HCT116 (cell line): ENCODE results near the gene LRRC74A. TPM values are rescaled to one million over a fixed set of nuclear protein-coding genes. Genes with fewer than 3 reads are reported as not detected.

Experiments used
- ATAC-seq: fragments of 200-7000 bp; cut with Tn5 transposase; 2 replicates; pipeline ENCODE4 v1.9.1; 2020; ENCODE audit warnings: mild to moderate bottlenecking, moderate library complexity
- BruUV-seq: library from RNA; stranded (reverse); fragments of 400-500 nt; replicated peaks from 2 replicates; lab custom pipeline; 2021; lab: Mats Ljungman, UMichigan
- CTCF ChIA-PET: fragments of 300-600 bp; sonication (Branson Sonifier 250); formaldehyde crosslinking; loops from one replicate; lab custom pipeline; 2021; ENCODE audit warnings: antibody characterized with exemption; lab: Charles Lee
- POLR2A ChIA-PET: fragments of 300-600, 350-600 bp; sonication (Branson Sonifier 250); formaldehyde crosslinking; loops from one replicate; lab custom pipeline; 2021; ENCODE audit warnings: antibody characterized with exemption; lab: Charles Lee
- RAD21 ChIA-PET, 2 experiments: fragments of 300-600 bp; sonication (Branson Sonifier 250); formaldehyde crosslinking; loops; one replicate each; lab custom pipeline; 2023; ENCODE audit warnings: low total read pairs in 2 of 2; ENCODE audit not compliant: uncharacterized antibody in 2 of 2, unreplicated experiment in 2 of 2, low non-redundant PET in 1 of 2; lab: Charles Lee
- DNase-seq: peaks from one replicate; pipeline ENCODE4 v3.0.0-alpha.2; 2010; ENCODE audit warnings: low read depth, low spot score
- H2AFZ ChIP-seq: fragments of 200-600 bp; shearing (Covaris generic), sonication (generic); 2 replicates; pipeline ENCODE4 v1.6.1; 2017; ENCODE audit warnings: low read depth, mixed run types, mixed read lengths, antibody characterized with exemption, low read length; ENCODE audit not compliant: poor library complexity, severe bottlenecking
- H3K27ac ChIP-seq: 2 replicates; pipeline ENCODE4 v1.5.1; 2012; ENCODE audit warnings: low read depth, low read length
- H3K27me3 ChIP-seq: fragments of 200-600 bp; sonication (generic); 2 replicates; pipeline ENCODE4 v1.6.1; 2016; ENCODE audit warnings: mixed run types, low read length, mixed read lengths; ENCODE audit not compliant: insufficient read depth
- H3K36me3 ChIP-seq, 2 experiments: fragments of 200-500 bp in 1 of 2; fragments of 200-600 bp in 1 of 2; sonication (Bioruptor generic) in 1 of 2; sonication (generic) in 1 of 2; 2 replicates each; pipeline versions ENCODE4 v1.5.1 to v1.6.1; 2014 to 2016; ENCODE audit warnings: low read length in 2 of 2, inconsistent platforms in 1 of 2, mixed read lengths in 1 of 2, mixed run types in 1 of 2; ENCODE audit not compliant: insufficient read depth in 2 of 2, control insufficient read depth in 1 of 2
- H3K4me1 ChIP-seq, 2 experiments: fragments of 200-600 bp in 1 of 2; sonication (generic) in 1 of 2; 2 replicates each; pipeline versions ENCODE4 v1.5.1 to v1.6.1; 2012 to 2017; ENCODE audit warnings: low read length in 2 of 2, inconsistent platforms in 1 of 2, mild to moderate bottlenecking in 1 of 2, mixed read lengths in 1 of 2, mixed run types in 1 of 2, moderate library complexity in 1 of 2; ENCODE audit not compliant: insufficient read depth in 2 of 2, control insufficient read depth in 1 of 2
- H3K4me2 ChIP-seq: fragments of 200-600 bp; sonication (generic); 2 replicates; pipeline ENCODE4 v1.6.1; 2017; ENCODE audit warnings: mixed run types, low read length, mixed read lengths
- H3K4me3 ChIP-seq, 2 experiments: fragments of 200-600 bp in 1 of 2; sonication (generic) in 1 of 2; replicated peaks in 1 of 2; 2 replicates each; pipeline ENCODE4 v1.5.1; 2011 to 2016; ENCODE audit warnings: low read length in 2 of 2, control low read depth in 1 of 2, low read depth in 1 of 2, mild to moderate bottlenecking in 1 of 2, mixed read lengths in 1 of 2, mixed run types in 1 of 2
- H3K79me2 ChIP-seq: fragments of 200-600 bp; sonication (generic); 2 replicates; pipeline ENCODE4 v1.6.1; 2017; ENCODE audit warnings: mild to moderate bottlenecking, mixed run types, low read length, moderate library complexity, mixed read lengths; ENCODE audit not compliant: insufficient read depth
- H3K9ac ChIP-seq: fragments of 200-600 bp; sonication (generic); 2 replicates; pipeline ENCODE4 v1.6.1; 2016; ENCODE audit warnings: low read length, mixed read lengths
- H3K9me2 ChIP-seq: fragments of 200-600 bp; sonication (generic), shearing (Covaris generic); 2 replicates; pipeline ENCODE4 v1.6.1; 2017; ENCODE audit warnings: mixed run types, mild to moderate bottlenecking, moderate library complexity; ENCODE audit not compliant: insufficient read depth
- H3K9me3 ChIP-seq, 2 experiments: fragments of 200-500 bp in 1 of 2; fragments of 200-600 bp in 1 of 2; sonication (Bioruptor generic) in 1 of 2; sonication (generic) in 1 of 2; 2 replicates each; pipeline ENCODE4 v1.6.1; 2014 to 2017; ENCODE audit warnings: low read length in 2 of 2, mixed read lengths in 2 of 2, inconsistent platforms in 1 of 2, low read depth in 1 of 2, mild to moderate bottlenecking in 1 of 2, mixed run types in 1 of 2, moderate library complexity in 1 of 2; ENCODE audit not compliant: control insufficient read depth in 1 of 2, insufficient read depth in 1 of 2
- H4K20me1 ChIP-seq: fragments of 200-600 bp; sonication (generic), shearing (Covaris generic); 2 replicates; pipeline ENCODE4 v1.6.1; 2017; ENCODE audit warnings: mixed run types, mild to moderate bottlenecking, moderate library complexity; ENCODE audit not compliant: insufficient read depth
- CBX3 ChIP-seq: IDR thresholded peaks from 2 replicates; pipeline ENCODE4 v1.6.1; 2012; ENCODE audit warnings: low read depth
- CEBPB ChIP-seq: IDR thresholded peaks from 2 replicates; pipeline ENCODE4 v1.6.1; 2012; ENCODE audit warnings: low read depth
- EGR1 ChIP-seq: IDR thresholded peaks from 2 replicates; pipeline ENCODE4 v1.6.1; 2012; ENCODE audit warnings: low read depth
- ELF1 ChIP-seq: IDR thresholded peaks from 2 replicates; pipeline ENCODE4 v1.6.1; 2012; ENCODE audit warnings: low read depth, borderline replicate concordance
- EZH2phosphoT487 ChIP-seq: fragments of 200-600 bp; IDR thresholded peaks from 2 replicates; pipeline ENCODE4 v1.6.1; 2018; ENCODE audit warnings: antibody characterized with exemption, borderline replicate concordance
- FOSL1 ChIP-seq: IDR thresholded peaks from 2 replicates; pipeline ENCODE4 v1.6.1; 2012; ENCODE audit warnings: low read depth
- JUND ChIP-seq: IDR thresholded peaks from 2 replicates; pipeline ENCODE4 v1.6.1; 2012
- POLR2A ChIP-seq: IDR thresholded peaks from 2 replicates; pipeline ENCODE4 v1.7.0; 2011; ENCODE audit warnings: borderline replicate concordance; ENCODE audit not compliant: insufficient read depth, insufficient read length; ENCODE audit errors: extremely low read depth
- POLR2AphosphoS5 ChIP-seq: IDR thresholded peaks from 2 replicates; pipeline ENCODE4 v1.6.1; 2011; ENCODE audit warnings: mild to moderate bottlenecking, low read depth, low read length, moderate library complexity
- RAD21 ChIP-seq: IDR thresholded peaks from 2 replicates; pipeline ENCODE4 v1.6.1; 2012; ENCODE audit warnings: low read depth, mild to moderate bottlenecking
- SIN3A ChIP-seq: IDR thresholded peaks from 2 replicates; pipeline ENCODE4 v1.6.1; 2012; ENCODE audit warnings: low read depth
- SRF ChIP-seq: IDR thresholded peaks from 2 replicates; pipeline ENCODE4 v1.6.1; 2012; ENCODE audit warnings: low read depth
- TCF7L2 ChIP-seq: IDR thresholded peaks from 2 replicates; pipeline ENCODE4 v1.7.0; 2011; ENCODE audit warnings: borderline replicate concordance, inconsistent platforms; ENCODE audit not compliant: insufficient read depth, insufficient read length; ENCODE audit errors: extremely low read depth
- YY1 ChIP-seq: IDR thresholded peaks from 2 replicates; pipeline ENCODE4 v1.6.1; 2011; ENCODE audit warnings: low read length, low read depth, moderate library complexity, mild to moderate bottlenecking; ENCODE audit not compliant: insufficient replicate concordance; ENCODE audit errors: extremely low read depth
- ZFX ChIP-seq: fragments of 450-650 bp; IDR thresholded peaks from 2 replicates; pipeline ENCODE4 v1.6.1; 2017
- ZNF274 ChIP-seq: fragments of 200-500 bp; sonication (Bioruptor generic); IDR thresholded peaks from 2 replicates; pipeline ENCODE4 v1.6.1; 2014; ENCODE audit warnings: mild to moderate bottlenecking, low read depth, low read length, inconsistent platforms
- intact Hi-C: fragments of 100-400 bp; cut with micrococcal nuclease; formaldehyde crosslinking; loops from 2 replicates; pipeline ENCODE4 v1.10.0; 2022
- total RNA-seq: library from RNA; stranded (reverse); gene quantifications from one replicate; pipeline ENCODE4 v1.2.1, GENCODE V29; 2021; ENCODE audit not compliant: unreplicated experiment
- TF ChIP-seq, protein P1 (sequence below): IDR thresholded peaks from 2 replicates; pipeline ENCODE4 v1.6.1; 2012
- TF ChIP-seq, protein P2 (sequence below): IDR thresholded peaks from 2 replicates; pipeline ENCODE4 v1.6.1; 2012
- TF ChIP-seq, protein P3 (sequence below): IDR thresholded peaks from 2 replicates; pipeline ENCODE4 v1.6.1; 2012; ENCODE audit warnings: low read depth
- TF ChIP-seq, protein P4 (sequence below), 3 experiments: fragments of 200-600 bp in 1 of 3; sonication (generic) in 1 of 3; IDR thresholded peaks in 2 of 3; conservative IDR thresholded peaks in 1 of 3; 2 replicates each; pipeline ENCODE4 v1.5.1; 2012 to 2017; ENCODE audit warnings: low read depth in 2 of 3, low read length in 2 of 3, antibody characterized with exemption in 1 of 3, borderline replicate concordance in 1 of 3, control low read depth in 1 of 3, mild to moderate bottlenecking in 1 of 3, mixed read lengths in 1 of 3, mixed run types in 1 of 3, moderate library complexity in 1 of 3; ENCODE audit not compliant: insufficient read depth in 1 of 3

LRRC74A gene
- total RNA-seq, 1 experiment from 2014 or later, result not detected

DNA sequence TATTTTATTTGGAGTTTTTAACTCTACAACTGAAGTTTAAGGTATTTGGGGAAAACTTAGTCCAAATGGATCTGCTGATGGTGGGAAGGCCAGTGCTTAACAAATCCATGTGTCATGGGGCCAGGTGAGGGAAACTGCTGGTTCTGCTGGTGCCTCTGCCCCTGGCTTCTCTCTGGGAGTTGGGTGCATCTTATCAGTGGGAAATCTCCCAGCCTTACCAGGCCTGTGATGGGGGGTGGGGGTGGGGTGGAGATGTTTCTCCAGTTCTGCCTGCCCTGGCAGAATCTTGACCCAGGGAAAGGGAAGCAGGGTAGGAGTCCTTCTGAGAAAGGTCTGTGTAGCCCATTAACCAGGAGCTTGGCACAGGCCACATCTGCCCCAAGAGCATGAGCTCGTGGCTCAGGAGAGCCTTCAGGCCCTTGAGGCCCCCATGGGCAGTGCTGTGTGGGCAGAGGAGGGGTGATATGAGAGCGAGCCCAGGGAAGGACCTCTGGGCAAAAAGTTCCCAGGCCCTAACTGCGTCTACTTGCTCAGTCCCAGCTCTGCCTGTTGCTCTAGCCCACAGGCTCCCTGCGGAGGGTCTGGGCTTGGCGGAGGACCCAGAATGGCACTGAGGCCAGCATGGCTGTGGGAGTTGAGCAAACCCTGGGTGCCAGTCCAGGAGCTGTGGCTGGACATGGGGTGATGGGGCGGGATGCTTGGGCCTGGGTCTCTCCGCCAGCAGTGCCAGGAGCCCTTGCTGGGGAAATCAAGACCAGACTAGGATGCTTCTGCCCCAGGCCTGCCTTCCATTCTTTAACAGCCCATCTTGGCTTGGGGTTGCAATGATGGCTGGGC, 46.8 kb upstream of the LRRC74A start:
- no TSS peak for BruUV-seq
- H3K9me2 ChIP-seq, result no peaks in the 10 kb centered on the region
- no peak for TF ChIP-seq ZFX
- TF ChIP-seq POLR2A, result no peak
- TF ChIP-seq, protein P1, sequence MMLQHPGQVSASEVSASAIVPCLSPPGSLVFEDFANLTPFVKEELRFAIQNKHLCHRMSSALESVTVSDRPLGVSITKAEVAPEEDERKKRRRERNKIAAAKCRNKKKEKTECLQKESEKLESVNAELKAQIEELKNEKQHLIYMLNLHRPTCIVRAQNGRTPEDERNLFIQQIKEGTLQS, result no peak
- no peak for TF ChIP-seq SRF
- TF ChIP-seq ZNF274, result no peak
- TF ChIP-seq EGR1, result no peak
- no peak for TF ChIP-seq POLR2AphosphoS5
- TF ChIP-seq YY1, result no peak
- TF ChIP-seq JUND, result no peak
- TF ChIP-seq RAD21, result no peak
- TF ChIP-seq, protein P2, sequence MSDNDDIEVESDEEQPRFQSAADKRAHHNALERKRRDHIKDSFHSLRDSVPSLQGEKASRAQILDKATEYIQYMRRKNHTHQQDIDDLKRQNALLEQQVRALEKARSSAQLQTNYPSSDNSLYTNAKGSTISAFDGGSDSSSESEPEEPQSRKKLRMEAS, result no peak
- TF ChIP-seq SIN3A, result no peak
- TF ChIP-seq ELF1, result no peak
- TF ChIP-seq, protein P3, sequence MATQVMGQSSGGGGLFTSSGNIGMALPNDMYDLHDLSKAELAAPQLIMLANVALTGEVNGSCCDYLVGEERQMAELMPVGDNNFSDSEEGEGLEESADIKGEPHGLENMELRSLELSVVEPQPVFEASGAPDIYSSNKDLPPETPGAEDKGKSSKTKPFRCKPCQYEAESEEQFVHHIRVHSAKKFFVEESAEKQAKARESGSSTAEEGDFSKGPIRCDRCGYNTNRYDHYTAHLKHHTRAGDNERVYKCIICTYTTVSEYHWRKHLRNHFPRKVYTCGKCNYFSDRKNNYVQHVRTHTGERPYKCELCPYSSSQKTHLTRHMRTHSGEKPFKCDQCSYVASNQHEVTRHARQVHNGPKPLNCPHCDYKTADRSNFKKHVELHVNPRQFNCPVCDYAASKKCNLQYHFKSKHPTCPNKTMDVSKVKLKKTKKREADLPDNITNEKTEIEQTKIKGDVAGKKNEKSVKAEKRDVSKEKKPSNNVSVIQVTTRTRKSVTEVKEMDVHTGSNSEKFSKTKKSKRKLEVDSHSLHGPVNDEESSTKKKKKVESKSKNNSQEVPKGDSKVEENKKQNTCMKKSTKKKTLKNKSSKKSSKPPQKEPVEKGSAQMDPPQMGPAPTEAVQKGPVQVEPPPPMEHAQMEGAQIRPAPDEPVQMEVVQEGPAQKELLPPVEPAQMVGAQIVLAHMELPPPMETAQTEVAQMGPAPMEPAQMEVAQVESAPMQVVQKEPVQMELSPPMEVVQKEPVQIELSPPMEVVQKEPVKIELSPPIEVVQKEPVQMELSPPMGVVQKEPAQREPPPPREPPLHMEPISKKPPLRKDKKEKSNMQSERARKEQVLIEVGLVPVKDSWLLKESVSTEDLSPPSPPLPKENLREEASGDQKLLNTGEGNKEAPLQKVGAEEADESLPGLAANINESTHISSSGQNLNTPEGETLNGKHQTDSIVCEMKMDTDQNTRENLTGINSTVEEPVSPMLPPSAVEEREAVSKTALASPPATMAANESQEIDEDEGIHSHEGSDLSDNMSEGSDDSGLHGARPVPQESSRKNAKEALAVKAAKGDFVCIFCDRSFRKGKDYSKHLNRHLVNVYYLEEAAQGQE, result no peak
- TF ChIP-seq CBX3, result no peak
- TF ChIP-seq, protein P4, sequence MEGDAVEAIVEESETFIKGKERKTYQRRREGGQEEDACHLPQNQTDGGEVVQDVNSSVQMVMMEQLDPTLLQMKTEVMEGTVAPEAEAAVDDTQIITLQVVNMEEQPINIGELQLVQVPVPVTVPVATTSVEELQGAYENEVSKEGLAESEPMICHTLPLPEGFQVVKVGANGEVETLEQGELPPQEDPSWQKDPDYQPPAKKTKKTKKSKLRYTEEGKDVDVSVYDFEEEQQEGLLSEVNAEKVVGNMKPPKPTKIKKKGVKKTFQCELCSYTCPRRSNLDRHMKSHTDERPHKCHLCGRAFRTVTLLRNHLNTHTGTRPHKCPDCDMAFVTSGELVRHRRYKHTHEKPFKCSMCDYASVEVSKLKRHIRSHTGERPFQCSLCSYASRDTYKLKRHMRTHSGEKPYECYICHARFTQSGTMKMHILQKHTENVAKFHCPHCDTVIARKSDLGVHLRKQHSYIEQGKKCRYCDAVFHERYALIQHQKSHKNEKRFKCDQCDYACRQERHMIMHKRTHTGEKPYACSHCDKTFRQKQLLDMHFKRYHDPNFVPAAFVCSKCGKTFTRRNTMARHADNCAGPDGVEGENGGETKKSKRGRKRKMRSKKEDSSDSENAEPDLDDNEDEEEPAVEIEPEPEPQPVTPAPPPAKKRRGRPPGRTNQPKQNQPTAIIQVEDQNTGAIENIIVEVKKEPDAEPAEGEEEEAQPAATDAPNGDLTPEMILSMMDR (IDR thresholded peaks at IDR 0.05 in 2 of 3, conservative IDR thresholded peaks at IDR 0.05 in 1 of 3; ENCODE audit: borderline replicate concordance in 1 of 3, insufficient read depth in 1 of 3, low read depth in 2 of 3, low read length in 2 of 3), result no peak
- TF ChIP-seq EZH2phosphoT487, result no peak
- no peak for TF ChIP-seq CEBPB
- no peak for TF ChIP-seq TCF7L2
- TF ChIP-seq FOSL1, result no peak

More for the DNA sequence above, 46.8 kb upstream of the LRRC74A start:
- no peaks in the 10 kb centered on the region for H3K27me3 ChIP-seq
- no peak overlapping the region for H3K9ac ChIP-seq
- ATAC-seq, result no peak
- H3K27ac ChIP-seq, result no peak overlapping the region
- no peaks in the 10 kb centered on the region for H3K79me2 ChIP-seq
- RAD21 ChIA-PET, result no interaction called here
- H3K36me3 ChIP-seq, result peaks cover 5 to 7% of the 10 kb centered on the region in 2 experiments; a peak in 3 of 4 replicates
- H2AFZ ChIP-seq, result no peak overlapping the region
- intact Hi-C loops, result no loop called here
- POLR2A ChIA-PET, result no interaction called here
- H3K4me3 ChIP-seq, result no peak overlapping the region
- H3K4me2 ChIP-seq, result no peak overlapping the region
- CTCF ChIA-PET, result no interaction called here
- H3K9me3 ChIP-seq, result no peaks in the 10 kb centered on the region
- H4K20me1 ChIP-seq, result no peaks in the 10 kb centered on the region
- no peak for DNase-seq
- peaks cover 0 to 6% of the 10 kb centered on the region in 2 experiments; a peak in 1 of 4 replicates for H3K4me1 ChIP-seq
